Measurements from ENCODE around the gene LRBA.

The LRBA gene

DNA sequence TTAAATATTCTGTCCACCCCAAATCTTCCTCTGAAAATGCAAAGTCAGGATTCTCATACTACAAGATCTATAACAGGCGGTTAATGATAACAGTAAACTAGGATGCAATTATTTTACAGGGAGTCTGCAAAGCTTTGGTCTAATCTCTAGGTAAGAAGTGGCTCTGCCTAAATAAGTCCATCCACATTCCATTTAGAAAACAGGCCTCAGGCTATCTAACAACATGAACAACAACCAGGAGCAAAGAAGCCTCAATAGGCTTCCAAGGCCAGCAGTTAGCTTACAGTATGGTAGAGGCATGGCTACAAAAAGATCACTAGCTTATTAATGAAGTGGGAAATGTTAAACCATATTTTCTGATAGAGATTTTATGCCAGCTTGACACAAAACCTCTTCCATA, 426.8 kb downstream of the LRBA start:
- intact Hi-C loops (cut with DNase I), result no loop called here
- DNase-seq, result no peak

DNA sequence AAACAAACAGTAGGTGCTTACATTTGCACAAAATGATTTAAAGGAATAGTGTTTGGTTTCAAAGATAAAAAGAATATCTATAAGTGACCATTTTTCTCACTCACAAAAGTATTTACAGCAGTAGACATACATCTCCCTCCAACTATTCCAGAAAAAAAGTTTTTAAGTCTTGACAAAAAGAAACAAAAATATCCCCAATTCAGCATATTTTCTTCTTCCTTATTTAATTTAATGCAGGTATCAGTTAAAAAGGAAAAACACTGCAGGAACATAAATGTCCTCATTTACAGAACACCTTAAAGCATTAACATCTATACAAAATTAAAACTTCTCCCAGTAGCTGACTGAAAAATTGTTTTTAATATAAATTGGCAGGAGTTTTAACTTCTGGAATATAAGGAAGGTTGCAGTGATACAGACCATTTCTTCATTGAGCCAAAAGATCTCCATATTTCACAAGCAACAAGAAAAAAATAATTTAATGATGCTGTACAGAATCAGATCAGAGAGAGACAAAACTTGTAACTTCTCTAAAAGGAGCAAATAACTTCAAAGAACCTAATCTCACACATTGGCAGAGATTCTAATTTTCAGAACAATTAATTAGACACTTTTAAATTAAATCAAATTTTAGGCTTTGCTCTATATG, 428.8 kb downstream of the LRBA start:
- DNase-seq, result no peak
- intact Hi-C loops (cut with DNase I), result no loop called here

DNA sequence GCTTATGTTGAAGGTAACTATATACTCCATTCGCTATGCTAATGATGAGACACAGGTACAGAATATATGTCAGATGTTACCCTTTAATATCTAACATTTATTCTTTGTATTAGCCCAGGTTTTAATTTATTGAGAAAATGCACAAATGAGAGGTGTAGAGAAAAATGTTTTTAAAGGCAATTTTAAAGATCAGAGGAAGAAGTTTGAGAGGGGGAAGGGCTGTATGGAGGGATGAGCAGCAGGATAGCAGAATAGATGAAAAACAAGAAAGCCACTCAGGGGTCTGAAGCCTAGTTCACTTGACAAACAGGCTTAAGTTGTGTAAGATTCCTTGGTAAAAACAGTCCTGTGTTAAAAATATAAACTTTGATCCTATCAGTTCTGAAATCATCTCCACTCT, 429.5 kb downstream of the LRBA start:
- no peak for DNase-seq
- intact Hi-C loops (cut with DNase I), result no loop called here

DNA sequence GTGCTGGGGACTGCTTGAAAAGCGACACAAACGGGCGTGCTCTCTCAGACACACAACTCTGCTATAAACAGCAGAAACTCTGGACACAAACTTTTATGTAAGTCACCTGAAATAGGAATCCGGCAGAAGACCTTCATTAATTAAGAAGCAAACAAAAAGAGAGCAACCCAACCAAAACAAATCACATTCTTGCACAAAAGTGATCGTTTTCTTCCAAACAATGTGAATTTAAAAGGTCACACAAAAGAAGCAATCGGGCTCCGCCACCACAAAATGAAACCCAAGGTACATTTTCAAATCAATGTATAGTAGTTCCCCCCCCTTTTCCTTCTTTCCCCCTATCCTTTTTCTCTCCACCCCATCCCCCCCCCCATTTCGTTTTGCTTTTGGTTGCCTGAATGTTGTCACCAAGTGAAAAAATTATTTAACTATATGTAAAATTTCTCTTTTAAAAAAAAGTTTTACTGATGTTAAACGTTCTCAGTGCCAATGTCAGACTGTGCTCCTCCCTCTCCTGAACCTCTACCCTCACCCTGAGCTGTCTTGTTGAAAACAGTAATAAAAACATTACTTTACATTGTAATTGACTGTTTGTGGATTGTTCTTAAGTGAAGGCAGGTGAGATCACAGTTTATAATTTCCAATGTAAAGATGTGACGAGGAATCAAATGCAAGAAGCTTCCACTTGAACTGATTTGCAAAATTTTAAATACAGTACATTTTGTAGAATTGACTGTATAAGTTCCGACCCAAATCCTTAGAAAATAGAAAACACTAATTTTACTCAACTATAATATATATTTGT, 430.8 kb downstream of the LRBA start:
- intact Hi-C loops (cut with DNase I), result no loop called here
- DNase-seq, result no peak

DNA sequence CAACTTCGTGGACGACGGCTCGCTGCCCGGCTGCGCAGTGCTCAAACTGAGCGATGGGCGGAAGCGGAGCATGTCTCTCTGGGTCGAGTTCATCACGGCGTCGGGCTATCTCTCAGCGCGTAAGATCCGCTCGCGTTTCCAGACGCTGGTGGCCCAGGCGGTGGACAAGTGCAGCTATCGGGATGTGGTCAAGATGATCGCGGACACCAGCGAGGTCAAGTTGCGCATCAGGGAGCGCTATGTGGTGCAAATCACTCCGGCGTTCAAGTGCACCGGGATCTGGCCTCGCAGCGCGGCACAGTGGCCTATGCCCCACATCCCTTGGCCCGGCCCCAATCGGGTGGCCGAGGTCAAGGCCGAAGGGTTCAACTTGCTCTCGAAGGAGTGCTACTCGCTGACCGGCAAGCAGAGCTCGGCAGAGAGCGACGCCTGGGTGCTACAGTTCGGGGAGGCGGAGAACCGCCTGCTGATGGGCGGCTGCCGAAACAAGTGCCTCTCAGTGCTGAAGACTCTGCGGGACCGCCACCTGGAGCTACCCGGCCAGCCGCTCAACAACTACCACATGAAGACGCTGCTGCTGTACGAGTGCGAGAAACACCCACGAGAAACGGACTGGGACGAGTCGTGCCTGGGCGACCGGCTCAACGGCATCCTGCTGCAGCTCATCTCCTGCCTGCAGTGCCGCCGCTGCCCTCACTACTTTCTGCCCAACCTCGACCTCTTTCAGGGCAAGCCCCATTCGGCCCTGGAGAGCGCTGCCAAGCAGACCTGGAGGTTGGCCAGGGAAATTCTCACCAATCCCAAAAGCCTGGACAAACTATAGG, 431.6 kb downstream of the LRBA start:
- intact Hi-C loops (cut with DNase I), result no loop called here
- DNase-seq, result peak in 37 of 42 donors; percentile 3 to 59 (median 27)

DNA sequence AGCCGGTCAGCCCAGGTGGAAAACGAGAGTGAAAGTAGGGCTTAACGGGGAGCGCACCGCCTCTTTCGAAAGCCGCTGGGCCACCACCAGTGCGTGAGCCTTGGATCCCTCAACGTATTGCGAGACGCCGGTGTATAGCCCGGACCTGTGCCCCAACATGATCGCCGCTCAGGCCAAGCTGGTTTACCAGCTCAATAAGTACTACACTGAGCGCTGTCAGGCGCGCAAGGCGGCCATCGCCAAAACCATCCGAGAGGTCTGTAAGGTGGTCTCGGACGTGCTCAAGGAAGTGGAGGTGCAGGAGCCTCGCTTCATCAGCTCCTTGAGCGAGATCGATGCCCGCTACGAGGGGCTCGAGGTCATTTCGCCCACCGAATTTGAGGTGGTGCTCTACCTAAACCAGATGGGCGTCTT, 432.2 kb downstream of the LRBA start:
- intact Hi-C loops (cut with DNase I), result no loop called here

DNA sequence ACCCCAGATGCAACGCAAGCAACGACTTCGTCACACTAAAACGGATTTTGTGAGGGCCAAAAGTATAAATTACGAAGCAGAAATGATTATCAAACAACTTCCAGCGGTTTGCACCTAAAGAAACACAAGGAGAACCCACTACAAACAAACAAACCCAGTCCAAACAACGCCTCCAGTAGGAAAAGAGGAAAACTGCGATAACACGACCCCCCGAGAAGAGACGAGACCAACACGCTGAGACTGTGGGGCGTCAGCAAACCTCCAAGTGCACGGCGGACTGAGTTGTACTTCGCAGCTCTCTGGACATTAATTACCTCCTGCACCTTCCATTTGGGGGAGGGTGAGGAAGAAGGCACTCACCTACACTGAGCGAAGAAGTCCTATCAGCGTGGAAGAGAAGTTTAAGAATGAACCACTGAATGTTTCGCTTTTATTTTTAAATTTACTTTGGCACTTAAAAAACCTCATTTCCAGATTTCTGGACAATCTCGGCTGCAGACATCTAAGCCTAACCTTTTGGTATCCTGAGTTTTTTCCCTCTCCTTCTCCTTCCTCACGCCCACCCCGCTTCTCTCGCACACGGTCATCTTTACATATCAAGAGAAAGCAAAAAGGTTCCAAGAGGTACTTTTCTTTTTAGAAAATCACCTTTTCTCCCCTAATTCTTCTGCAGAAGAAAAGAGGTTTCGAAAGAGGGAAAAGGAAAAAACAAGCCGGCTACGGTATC, 432.8 kb downstream of the LRBA start, which contains the start of gene MAB21L2:
MAB21L2 (plus strand) TSS at position 6 of the 727 bp plus-strand sequence. CDS start 879 bp downstream, outside the sequence.
- DNase-seq, result no peak
- intact Hi-C loops (cut with DNase I), result no loop called here

More for the DNA sequence above, 432.2 kb downstream of the LRBA start:
- DNase-seq, result peak in 4 of 42 donors; percentile 5 to 36 (median 14)

DNA sequence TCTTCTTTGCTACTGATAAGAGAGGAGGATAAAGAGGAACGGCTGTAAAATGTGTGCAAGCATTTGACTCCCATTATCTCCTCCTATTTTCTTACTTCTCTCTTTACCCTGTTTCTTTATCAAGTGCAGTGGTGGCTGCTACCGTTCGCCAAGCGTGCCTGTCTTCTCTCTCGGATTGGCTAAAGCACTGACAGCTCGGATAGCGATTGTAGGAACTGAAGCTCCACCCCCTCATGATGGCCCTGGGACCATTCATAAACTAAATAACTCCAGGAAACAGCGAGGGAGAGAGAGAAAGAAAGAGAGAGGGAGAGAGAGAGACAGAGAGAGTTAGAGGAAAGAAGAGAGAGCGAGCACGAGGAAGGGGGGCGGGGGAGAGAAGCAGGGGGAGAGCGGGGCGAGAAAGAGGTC, 433.4 kb downstream of the LRBA start:
- intact Hi-C loops (cut with DNase I), result no loop called here
- no peak for DNase-seq

DNA sequence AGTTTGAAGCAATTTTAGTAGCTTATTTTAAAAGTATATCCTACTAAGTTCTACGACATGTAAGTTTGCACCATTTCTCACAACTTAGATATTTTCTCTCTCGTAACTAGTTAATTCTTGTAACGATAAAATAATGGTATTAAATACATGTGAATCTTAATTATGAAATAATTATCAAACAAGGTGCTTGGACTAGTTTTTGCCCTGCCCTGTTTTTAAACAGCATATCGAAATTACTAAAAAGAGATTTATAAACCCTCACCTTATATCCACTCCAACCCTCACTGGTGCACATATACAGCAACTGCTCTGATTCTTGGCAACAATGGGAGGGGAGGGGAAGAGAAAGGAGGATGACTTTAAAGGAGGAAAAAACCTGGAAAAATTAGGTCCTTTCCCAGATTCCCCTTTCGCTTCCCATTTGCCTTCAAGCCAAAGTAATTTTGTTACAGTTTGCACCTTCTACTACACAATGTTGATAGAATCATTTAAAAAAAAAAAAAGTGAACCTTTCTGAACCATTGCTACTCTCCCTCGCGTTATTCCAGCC, 434.0 kb downstream of the LRBA start:
- no peak for DNase-seq
- intact Hi-C loops (cut with DNase I), result no loop called here

DNA sequence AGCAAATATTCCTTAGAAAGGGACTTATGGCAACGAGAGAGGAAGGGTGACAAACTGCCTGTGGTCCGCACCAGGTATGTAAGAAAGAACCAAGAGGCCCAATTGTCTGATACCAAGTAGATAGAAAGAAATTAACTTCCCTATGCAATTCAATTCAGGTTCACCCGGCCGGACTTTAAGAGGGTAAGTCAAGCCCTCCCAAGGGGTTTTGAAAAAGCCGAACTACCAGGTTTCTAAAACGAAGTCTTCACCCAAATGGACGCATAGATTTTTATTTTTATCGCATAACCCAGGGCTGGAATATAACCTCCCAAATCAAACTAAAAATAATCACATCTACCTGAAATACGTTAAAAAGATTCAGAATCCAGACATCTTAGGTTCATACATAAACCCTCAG, 434.8 kb downstream of the LRBA start:
- intact Hi-C loops (cut with DNase I), result no loop called here
- DNase-seq, result no peak

DNA sequence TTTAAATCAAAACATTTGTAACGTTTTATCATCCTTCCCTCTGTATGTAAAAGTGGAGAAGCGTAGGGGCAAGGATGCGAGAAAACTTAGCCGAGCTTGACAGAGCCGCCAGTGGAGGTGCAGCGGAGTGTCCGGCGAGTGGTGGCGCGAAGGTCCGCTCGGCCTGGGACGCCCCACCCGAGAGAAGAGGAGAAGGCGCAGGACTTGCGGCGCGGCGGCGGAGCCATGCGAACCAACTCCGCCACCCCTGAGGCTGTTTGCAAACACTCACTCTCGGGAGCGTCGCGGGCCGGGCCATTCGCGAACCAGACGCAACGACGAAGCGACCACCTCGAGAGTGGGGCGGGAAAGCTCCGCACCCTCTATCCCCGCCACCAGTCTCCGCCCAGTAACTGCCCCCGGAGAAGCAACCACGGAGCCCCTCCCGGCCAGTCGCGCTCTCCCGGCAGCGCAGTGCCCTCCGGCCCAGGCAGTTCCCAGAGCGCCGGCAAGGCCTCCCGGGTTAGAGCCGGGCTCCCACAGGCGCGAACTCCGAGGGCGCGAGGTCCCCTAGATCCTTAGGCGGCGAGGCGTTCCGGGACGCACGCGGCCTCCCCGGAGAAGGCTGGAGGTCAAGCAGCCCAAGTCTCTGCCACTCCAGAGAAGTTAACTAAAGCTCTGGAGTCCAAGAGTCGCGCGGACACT, 435.4 kb downstream of the LRBA start:
- peak in 6 of 42 donors; percentile 13 to 37 (median 22) for DNase-seq
- intact Hi-C loops (cut with DNase I), result no loop called here

DNA sequence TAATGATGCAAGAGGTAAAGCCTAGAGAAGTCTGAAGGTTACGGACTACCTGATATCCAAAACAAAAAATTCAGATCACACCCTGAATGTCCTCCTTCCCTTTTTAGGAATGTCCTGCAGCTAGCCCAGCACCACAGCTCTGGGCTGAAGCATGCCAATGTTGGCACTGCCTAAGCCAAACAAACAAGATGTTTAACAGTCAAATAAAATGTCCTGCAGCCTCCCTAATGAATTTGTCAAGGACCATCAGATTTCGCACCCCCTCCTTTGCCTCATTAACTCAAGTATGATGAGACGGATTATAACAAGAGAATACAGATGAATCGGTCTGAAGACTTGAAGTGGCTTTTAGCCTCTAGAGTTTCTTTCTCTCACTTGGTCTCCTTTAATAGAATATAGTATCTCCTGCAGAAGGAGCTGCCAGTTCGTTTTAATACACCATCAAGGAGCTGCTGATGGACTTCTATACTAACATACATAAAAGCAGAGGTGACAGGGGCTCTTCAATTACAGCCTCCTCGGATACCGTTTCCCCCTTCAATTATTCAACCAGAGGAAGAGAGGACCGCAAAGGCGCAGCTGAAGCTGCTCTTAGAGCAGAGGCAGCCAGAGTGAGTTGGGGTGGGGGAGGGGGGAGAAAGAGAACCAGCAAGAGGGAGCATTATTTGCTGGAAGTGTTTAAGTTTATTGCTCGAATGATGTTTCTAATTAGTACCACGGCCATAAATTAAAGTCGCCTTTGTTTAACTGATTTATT, 436.2 kb downstream of the LRBA start:
- DNase-seq, result no peak
- intact Hi-C loops (cut with DNase I), result no loop called here

DNA sequence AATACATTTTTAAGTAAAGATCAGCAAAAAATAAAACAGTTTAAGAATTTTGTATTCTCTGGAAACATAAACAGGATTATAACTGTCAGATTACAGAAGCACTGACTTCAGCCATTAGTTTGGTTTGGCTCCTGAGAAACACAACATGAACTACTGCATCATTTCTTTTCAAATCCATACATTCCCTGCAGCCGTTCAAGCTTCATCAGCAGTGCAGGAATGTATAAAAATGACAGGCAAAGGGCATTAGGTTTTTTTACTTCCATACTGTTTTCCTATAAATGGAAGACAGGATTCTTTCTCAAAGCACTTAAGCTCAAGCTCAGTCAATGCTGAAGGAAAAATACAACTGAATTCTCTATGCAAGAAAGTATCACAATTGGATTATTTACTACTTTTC, 437.3 kb downstream of the LRBA start:
- no peak for DNase-seq

DNA sequence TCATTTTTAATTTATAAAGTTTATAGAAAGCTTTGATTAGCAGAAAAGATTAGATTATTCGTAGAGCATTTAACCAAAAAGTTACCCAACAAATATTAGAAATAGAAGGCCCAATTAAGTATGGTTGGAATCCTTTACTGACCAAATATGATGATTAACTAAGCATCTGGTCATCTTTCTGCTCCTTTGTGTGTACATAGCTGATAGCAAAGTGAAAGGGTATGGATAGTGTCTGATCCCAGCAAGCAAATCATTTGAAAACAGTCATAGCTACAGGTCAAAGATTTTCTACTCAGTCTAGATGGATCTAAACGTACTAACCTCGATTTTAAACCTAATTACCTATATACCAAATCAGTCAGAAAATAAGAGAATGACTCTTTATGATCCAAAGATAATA, 440.4 kb downstream of the LRBA start:
- no peak for DNase-seq
- intact Hi-C loops (cut with DNase I), result no loop called here

More for the DNA sequence above, 437.3 kb downstream of the LRBA start:
- intact Hi-C loops (cut with DNase I), result no loop called here

DNA sequence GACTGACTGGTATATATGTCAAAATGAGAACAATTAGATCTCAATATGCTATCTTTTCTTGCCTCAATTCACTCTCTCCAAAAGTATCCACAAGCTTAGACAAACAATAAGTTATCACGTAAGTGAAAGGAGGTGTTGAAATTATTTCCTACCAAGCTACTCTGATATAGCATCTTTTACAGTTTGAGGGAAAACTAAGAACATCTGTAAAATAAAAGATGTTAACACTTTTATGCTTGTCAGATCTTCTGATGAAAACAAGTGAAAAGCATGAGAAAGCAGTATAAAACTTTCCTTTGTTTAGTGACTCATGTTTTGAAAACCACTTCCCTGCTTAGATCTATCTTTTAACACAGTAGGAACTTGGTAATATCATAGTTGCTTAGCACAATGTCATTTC, 441.6 kb downstream of the LRBA start:
- intact Hi-C loops (cut with DNase I), result no loop called here
- no peak for DNase-seq

DNA sequence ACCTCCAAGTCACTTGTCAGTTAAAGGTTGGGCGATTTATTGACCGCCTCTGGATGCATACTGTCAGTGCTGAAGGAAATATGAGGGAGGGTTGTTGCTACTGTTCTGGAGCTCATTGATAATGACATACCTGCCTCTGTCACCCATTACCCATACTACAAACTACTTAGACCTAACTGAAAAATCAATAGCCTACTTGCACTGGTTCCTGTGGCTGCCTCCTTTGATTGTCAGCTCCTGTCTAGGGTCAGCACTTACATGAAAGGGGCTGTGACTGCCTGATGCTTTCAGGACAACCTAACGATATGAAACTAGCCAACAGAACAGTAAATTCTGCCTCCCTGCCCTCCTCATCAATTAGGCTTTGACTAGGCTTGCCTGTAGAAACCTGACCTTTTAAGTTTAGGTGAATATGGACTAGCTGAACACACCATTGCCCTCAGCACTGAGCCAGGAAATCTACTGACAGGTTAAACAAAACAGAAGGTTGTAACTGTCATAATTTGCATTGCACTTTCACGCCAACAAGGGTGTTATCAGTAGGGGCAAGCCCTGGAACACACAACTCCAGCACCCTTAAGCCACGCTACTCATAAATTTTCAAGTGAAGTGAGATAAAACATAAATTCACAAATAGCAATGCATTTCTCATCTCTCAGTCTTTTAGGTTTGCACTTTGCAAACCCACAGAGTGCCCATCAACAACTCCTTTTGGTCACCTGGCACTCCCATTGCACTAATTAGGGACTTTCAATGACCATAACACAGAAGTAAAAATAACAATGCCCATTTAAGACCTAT, 442.2 kb downstream of the LRBA start:
- no peak for DNase-seq
- intact Hi-C loops (cut with DNase I), result no loop called here

DNA sequence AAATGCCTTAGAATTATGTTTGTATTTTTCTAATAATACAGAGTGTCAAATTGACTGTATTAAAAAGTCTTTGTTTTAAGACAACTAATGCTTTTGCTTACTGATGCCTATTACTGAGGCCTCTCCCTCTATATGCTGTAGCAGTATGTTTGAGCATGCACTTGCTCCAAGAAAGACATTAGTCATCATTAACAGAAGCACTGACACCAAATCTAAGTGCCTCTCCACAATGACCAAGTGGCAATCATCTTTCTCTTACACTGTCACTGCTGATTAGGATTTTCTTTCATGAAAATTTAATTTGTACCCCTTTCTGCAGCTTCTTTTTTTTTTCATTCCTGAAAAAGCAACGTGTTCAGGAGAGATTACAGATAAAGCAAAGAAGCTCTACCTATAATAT, 444.2 kb downstream of the LRBA start:
- intact Hi-C loops (cut with DNase I), result no loop called here
- no peak for DNase-seq
